Calu3 (cell line): ENCODE results near the gene POLR1H. TPM values are rescaled to one million over a fixed set of nuclear protein-coding genes. Genes with fewer than 3 reads are reported as not detected.

Experiments
- BruUV-seq: library from RNA; stranded (reverse); fragments of 400-500 nt; replicated peaks from 2 replicates; lab custom pipeline; 2021; lab: Mats Ljungman, UMichigan
- CTCF ChIA-PET: fragments of 300-600 bp; sonication (Branson Sonifier 250); formaldehyde crosslinking; loops from one replicate; lab custom pipeline; 2022; ENCODE audit warnings: antibody characterized with exemption; lab: Charles Lee
- DNase-seq: peaks from one replicate; pipeline ENCODE4 v3.0.0; 2022
- H3K27ac Mint-ChIP-seq: one replicate; pipeline ENCODE4 v1.8.0; 2022; ENCODE audit warnings: mixed read lengths; ENCODE audit not compliant: unreplicated experiment
- H3K27me3 Mint-ChIP-seq: one replicate; pipeline ENCODE4 v1.8.0; 2022; ENCODE audit warnings: mixed read lengths; ENCODE audit not compliant: unreplicated experiment
- H3K36me3 Mint-ChIP-seq: one replicate; pipeline ENCODE4 v1.8.0; 2022; ENCODE audit warnings: mild to moderate bottlenecking, moderate library complexity, mixed read lengths; ENCODE audit not compliant: insufficient read depth, unreplicated experiment
- H3K4me1 Mint-ChIP-seq: one replicate; pipeline ENCODE4 v1.8.0; 2022; ENCODE audit warnings: mild to moderate bottlenecking, low read depth, mixed read lengths; ENCODE audit not compliant: unreplicated experiment
- H3K4me3 Mint-ChIP-seq: one replicate; pipeline ENCODE4 v1.8.0; 2022; ENCODE audit warnings: mild to moderate bottlenecking, low read depth, moderate library complexity, mixed read lengths; ENCODE audit not compliant: unreplicated experiment
- H3K9me3 Mint-ChIP-seq: one replicate; pipeline ENCODE4 v1.8.0; 2022; ENCODE audit warnings: low read depth, mixed read lengths; ENCODE audit not compliant: unreplicated experiment
- CTCF ChIP-seq: fragments of 200-600 bp; IDR thresholded peaks from one replicate; pipeline ENCODE4 v1.8.0; 2022; ENCODE audit warnings: antibody characterized with exemption; ENCODE audit not compliant: unreplicated experiment
- intact Hi-C: fragments of 100-400 bp; cut with micrococcal nuclease; formaldehyde crosslinking; loops from one replicate; pipeline ENCODE4 v1.10.0; 2022; ENCODE audit not compliant: unreplicated experiment
- total RNA-seq: library from RNA; stranded (reverse); gene quantifications from 2 replicates; pipeline ENCODE4 v1.2.3, GENCODE V29; 2022

POLR1H gene
- total RNA-seq, 1 experiment from 2014 or later, result 25.2 TPM

DNA sequence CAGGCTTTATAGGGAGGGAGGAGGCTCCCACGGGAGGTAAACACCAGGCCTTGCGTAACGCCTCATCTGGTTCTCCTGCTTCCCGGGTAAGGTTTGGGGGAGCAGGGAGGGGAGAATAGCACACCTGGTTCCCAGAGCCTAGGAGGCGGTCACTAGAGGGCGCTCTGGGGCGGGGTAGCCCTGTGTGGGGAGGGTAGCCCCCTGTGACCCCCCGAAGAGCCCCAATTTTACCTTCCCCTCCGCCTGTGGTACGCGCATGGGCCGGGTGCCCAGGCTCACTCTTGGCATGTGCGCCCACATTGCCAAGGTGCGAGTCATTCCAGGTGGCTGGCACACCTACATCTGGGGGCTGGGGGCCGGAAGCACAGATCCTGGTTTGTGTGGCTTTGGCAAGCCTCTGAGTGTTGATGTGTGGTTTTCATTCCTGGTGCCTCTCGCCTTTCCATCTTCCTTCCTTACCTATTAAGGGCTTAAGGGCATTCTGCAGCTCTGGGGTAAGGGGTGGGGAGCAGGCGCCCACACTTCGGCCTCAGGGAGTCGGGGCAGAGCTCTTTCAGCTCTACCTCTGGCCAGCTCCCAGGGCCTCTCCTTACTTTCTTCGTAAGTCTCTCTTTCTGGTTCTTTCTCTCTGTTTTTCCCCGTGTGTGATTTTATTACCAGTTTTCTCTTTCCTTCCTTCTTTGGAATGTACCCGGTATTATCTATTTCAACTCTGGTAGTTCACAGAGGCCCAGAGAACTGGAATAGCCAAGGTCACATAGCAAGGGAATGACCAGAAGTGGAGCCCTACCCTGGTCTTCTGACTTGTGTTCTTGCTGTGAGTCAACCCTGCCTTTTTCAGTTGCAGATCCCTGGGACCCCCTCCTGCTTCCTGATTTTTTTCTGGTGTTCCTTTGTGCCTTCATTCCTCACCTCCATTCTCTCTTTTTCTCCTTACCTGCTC is 15.0 kb downstream of the POLR1H start:
- intact Hi-C loops, result no loop called here
- H3K4me3 Mint-ChIP-seq, result peak overlapping the region; percentile 76
- no peaks in the 10 kb centered on the region for H3K9me3 Mint-ChIP-seq
- peaks cover 45% of the 10 kb centered on the region for H3K4me1 Mint-ChIP-seq
- TF ChIP-seq CTCF, result peak; percentile 59
- peak; percentile 87 for DNase-seq
- BruUV-seq, result no TSS peak
- CTCF ChIA-PET, result interaction anchor here (1.0 to 1.4 kb wide), 3 partner anchors 16 to 54 kb away, joined by 3 to 8 read pairs (median 6); no protein-coding TSS in a partner anchor
- peak overlapping the region; percentile 80 for H3K27ac Mint-ChIP-seq
- H3K27me3 Mint-ChIP-seq, result peaks cover 72% of the 10 kb centered on the region
- H3K36me3 Mint-ChIP-seq, result peaks cover 44% of the 10 kb centered on the region

DNA sequence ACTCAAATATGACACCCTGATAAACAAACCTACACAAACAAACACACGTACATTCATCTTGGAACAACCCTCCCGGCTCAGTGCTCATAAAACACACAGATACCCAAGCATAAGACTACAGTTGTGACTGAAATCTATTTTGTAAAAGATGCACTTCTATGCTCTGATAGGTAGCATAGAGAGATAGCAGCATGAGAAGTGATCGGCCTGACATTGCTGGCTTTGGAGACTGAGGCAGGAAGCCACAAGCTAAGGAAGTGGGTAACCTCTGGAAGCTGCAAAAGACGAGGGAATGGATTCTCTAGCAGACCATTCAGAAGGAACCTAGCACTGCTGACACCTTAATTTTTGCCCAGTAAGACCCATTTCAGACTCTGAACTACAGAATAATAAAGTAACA is 16.2 kb downstream of the POLR1H start:
- BruUV-seq, result no TSS peak
- peaks cover 61% of the 10 kb centered on the region for H3K27me3 Mint-ChIP-seq
- intact Hi-C loops, result no loop called here
- no peak for TF ChIP-seq CTCF
- no peak for DNase-seq
- H3K4me1 Mint-ChIP-seq, result peaks cover 38% of the 10 kb centered on the region
- peaks cover 36% of the 10 kb centered on the region for H3K36me3 Mint-ChIP-seq
- CTCF ChIA-PET, result interaction anchor here (0.6 to 1.4 kb wide), 4 partner anchors 14 to 80 kb away, joined by 3 to 8 read pairs (median 4); no protein-coding TSS in a partner anchor
- H3K27ac Mint-ChIP-seq, result no peak overlapping the region
- no peaks in the 10 kb centered on the region for H3K9me3 Mint-ChIP-seq
- no peak overlapping the region for H3K4me3 Mint-ChIP-seq

GRCh38 chr6:30087876-30088275 is 26.8 kb downstream of the POLR1H start:
- DNase-seq, result no peak
- TF ChIP-seq CTCF, result no peak
- H3K36me3 Mint-ChIP-seq, result no peaks in the 10 kb centered on the region
- no TSS peak for BruUV-seq
- CTCF ChIA-PET, result interaction anchor here (0.6 kb wide), 1 partner anchor 438 kb away, joined by 7 read pairs; no protein-coding TSS in a partner anchor
- intact Hi-C loops, result no loop called here
- no peak overlapping the region for H3K4me3 Mint-ChIP-seq
- H3K4me1 Mint-ChIP-seq, result peaks cover 24% of the 10 kb centered on the region
- no peaks in the 10 kb centered on the region for H3K9me3 Mint-ChIP-seq
- H3K27me3 Mint-ChIP-seq, result peaks cover 40% of the 10 kb centered on the region
- H3K27ac Mint-ChIP-seq, result no peak overlapping the region

- Mint-ChIP-seq H3K4me3 (no peak overlapping the region), H3K4me1 (peaks cover 58% of the 10 kb centered on the region)
Observed at GRCh38 chr6:30091577-30092381, 30.7 kb downstream of the POLR1H start.

More at GRCh38 chr6:30091577-30092381, 30.7 kb downstream of the POLR1H start:
- Mint-ChIP-seq H3K27ac (peak overlapping the region; percentile 69), H3K9me3 (no peaks in the 10 kb centered on the region), H3K36me3 (no peaks in the 10 kb centered on the region), H3K27me3 (peaks cover 26% of the 10 kb centered on the region)
- intact Hi-C loops, result no loop called here
- DNase-seq, result peak; percentile 73
- CTCF ChIA-PET, result interaction anchor here (0.6 to 2.0 kb wide), 7 partner anchors 10 to 51 kb away, joined by 3 to 6 read pairs (median 5); partner anchors contain the start of gene POLR1H
- no peak for TF ChIP-seq CTCF
- BruUV-seq, result no TSS peak
